ENCODE measurements around the gene HEXIM2. TPM values are rescaled to one million over a fixed set of nuclear protein-coding genes. Genes with fewer than 3 reads are reported as not detected.
"Not testable (repeated sequence)": the region's sequence is repeated elsewhere in the genome, so short reads cannot be mapped to it uniquely, and the experiment has no call there.

Gene HEXIM2
- total RNA-seq, 1 experiment from 2014 or later, result 19.9 TPM

DNA sequence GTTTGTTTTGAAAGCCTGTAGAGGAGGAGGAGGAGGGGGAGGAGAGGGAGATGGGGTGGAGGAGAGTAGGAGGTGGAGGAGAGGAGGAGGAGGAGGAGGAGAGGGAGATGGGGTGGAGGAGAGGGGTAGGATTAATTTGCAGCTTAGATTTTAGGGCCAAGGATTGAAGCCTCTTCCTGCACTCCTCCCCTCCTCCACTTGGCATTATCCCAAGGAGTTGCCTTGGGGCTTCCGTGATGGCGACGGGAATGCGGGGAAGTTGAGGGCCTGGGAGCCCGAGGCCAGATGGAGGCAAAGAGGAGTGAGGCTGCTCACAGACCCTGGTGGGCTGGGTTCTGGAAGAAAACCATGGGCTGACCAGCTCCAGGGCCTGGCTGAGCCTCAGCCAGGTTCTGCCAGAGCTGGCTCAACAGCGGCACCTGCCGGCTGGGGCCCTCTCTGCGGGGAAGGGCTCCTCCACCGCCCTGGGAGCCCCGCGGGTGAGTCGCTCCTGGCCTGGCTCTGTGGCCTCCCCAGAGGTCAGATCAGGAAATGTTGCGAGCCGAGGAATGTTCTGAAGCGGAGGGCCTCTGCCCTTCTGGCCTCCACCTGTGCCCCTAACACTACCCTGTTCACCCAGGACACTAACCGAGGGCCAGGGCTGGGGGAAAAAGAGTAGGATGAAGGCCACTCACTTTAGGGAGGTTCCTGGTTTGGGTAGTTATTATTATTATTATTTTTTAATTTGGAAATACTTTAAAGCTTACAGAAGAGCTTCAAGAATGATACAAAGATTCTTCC is 36.1 kb downstream of the HEXIM2 start:
- no peaks in the 10 kb centered on the region for H3K36me3 ChIP-seq (ENCODE audit: low read depth, low read length)
- H3K4me2 ChIP-seq (ENCODE audit: low read length), result peak overlapping the region; percentile 65
- no TSS peak for BruUV-seq (replicated peaks)
- no peaks in the 10 kb centered on the region for H3K9me3 ChIP-seq (ENCODE audit: low read length)
- peak; percentile 99 for DNase-seq
- H3F3A ChIP-seq (ENCODE audit: low read length, unreplicated experiment), result no peaks in the 10 kb centered on the region
- TF ChIP-seq, protein P1, sequence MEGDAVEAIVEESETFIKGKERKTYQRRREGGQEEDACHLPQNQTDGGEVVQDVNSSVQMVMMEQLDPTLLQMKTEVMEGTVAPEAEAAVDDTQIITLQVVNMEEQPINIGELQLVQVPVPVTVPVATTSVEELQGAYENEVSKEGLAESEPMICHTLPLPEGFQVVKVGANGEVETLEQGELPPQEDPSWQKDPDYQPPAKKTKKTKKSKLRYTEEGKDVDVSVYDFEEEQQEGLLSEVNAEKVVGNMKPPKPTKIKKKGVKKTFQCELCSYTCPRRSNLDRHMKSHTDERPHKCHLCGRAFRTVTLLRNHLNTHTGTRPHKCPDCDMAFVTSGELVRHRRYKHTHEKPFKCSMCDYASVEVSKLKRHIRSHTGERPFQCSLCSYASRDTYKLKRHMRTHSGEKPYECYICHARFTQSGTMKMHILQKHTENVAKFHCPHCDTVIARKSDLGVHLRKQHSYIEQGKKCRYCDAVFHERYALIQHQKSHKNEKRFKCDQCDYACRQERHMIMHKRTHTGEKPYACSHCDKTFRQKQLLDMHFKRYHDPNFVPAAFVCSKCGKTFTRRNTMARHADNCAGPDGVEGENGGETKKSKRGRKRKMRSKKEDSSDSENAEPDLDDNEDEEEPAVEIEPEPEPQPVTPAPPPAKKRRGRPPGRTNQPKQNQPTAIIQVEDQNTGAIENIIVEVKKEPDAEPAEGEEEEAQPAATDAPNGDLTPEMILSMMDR (conservative IDR thresholded peaks at IDR 0.05; ENCODE audit: low read depth, low read length), result peak; percentile 100
- no peak for TF ChIP-seq EZH2 (IDR thresholded peaks at IDR 0.05; ENCODE audit: low read length, unreplicated experiment)
- no peaks in the 10 kb centered on the region for H3K27me3 ChIP-seq (ENCODE audit: low read length)
- ChIA-PET POLR2A (ENCODE audit: unreplicated experiment) (interaction anchor here (0.6 to 2.0 kb wide), 7 partner anchors 22 to 63 kb away, joined by 4 to 22 read pairs (median 5); partner anchors contain the start of genes ACBD4 and HEXIM1), CTCF (interaction anchor here (0.5 to 2.5 kb wide), 14 partner anchors 14 to 227 kb away, joined by 3 to 175 read pairs (median 8); partner anchors contain the start of genes ACBD4, HEXIM1 and HEXIM2)
- H2AFZ ChIP-seq (ENCODE audit: low read length), result peak overlapping the region; percentile 68
- no peaks in the 10 kb centered on the region for H3K79me2 ChIP-seq (ENCODE audit: low read length)
- H3K27ac ChIP-seq (ENCODE audit: low read length), result no peak overlapping the region
- peak; percentile 99 for ATAC-seq
- H3K4me3 ChIP-seq (ENCODE audit: low read length), result peak overlapping the region; percentile 8; the same call in 1 of the 2 replicates
- no peak overlapping the region for H3K9ac ChIP-seq (ENCODE audit: low read length)
- intact Hi-C loops (cut with micrococcal nuclease), result loop anchor here (1.0 kb wide), 2 partner anchors 49 to 62 kb away; partner anchors contain the start of genes ACBD4 and HEXIM1
- no peaks in the 10 kb centered on the region for H4K20me1 ChIP-seq (ENCODE audit: low read length)
- no peaks in the 10 kb centered on the region for H3K9me2 ChIP-seq (replicated peaks; ENCODE audit: low read length)
- H3K4me1 ChIP-seq (ENCODE audit: insufficient read depth, low read length), result peaks cover 16% of the 10 kb centered on the region

DNA sequence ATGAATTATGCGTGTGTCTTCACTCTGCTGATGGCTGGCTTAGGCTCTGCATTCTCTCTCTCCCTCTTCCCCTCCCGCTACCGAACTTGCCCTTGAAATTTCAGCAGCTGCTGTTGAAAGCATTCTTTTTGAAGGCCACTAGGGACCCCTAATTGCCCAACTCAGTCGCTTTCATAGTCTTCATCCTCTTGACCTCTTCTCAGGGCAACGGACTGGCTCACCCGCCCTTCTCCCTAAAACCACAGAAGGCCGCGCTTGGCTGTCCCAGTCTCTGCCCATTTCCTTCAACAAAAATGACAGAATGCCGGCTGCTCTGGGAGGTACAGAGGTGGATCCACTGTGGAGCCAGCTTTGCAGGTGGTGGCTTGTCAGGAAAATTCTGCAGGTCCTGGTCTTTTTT is 39.0 kb downstream of the HEXIM2 start:
- Histone ChIP-seq H3K4me1 (ENCODE audit: insufficient read depth, low read length) (peaks cover 16% of the 10 kb centered on the region), H3K9me2 (replicated peaks; ENCODE audit: low read length) (no peaks in the 10 kb centered on the region), H3K4me2 (ENCODE audit: low read length) (no peak overlapping the region), H3K36me3 (ENCODE audit: low read depth, low read length) (no peaks in the 10 kb centered on the region), H3K27ac (ENCODE audit: low read length) (no peak overlapping the region), H3F3A (ENCODE audit: low read length, unreplicated experiment) (no peaks in the 10 kb centered on the region), H3K9me3 (ENCODE audit: low read length) (no peaks in the 10 kb centered on the region), H2AFZ (ENCODE audit: low read length) (no peak overlapping the region), H3K79me2 (ENCODE audit: low read length) (no peaks in the 10 kb centered on the region), H3K4me3 (ENCODE audit: low read length) (no peak overlapping the region), H4K20me1 (ENCODE audit: low read length) (no peaks in the 10 kb centered on the region), H3K9ac (ENCODE audit: low read length) (no peak overlapping the region), H3K27me3 (ENCODE audit: low read length) (no peaks in the 10 kb centered on the region)
- BruUV-seq (replicated peaks), result no TSS peak
- intact Hi-C loops (cut with micrococcal nuclease), result no loop called here
- CTCF ChIA-PET, result interaction anchor here (0.6 to 1.1 kb wide), 3 partner anchors 49 to 65 kb away, joined by 3 to 5 read pairs (median 3); partner anchors contain the start of genes ACBD4 and HEXIM1
- TF ChIP-seq EZH2 (IDR thresholded peaks at IDR 0.05; ENCODE audit: low read length, unreplicated experiment) (no peak), EZH2phosphoT487 (IDR thresholded peaks at IDR 0.05; ENCODE audit: borderline replicate concordance, low read length) (no peak)
- TF ChIP-seq, protein P1 (conservative IDR thresholded peaks at IDR 0.05; ENCODE audit: low read depth, low read length), result no peak
- ATAC-seq (no peak), DNase-seq (no peak)
- POLR2A ChIA-PET (ENCODE audit: unreplicated experiment), result no interaction called here

DNA sequence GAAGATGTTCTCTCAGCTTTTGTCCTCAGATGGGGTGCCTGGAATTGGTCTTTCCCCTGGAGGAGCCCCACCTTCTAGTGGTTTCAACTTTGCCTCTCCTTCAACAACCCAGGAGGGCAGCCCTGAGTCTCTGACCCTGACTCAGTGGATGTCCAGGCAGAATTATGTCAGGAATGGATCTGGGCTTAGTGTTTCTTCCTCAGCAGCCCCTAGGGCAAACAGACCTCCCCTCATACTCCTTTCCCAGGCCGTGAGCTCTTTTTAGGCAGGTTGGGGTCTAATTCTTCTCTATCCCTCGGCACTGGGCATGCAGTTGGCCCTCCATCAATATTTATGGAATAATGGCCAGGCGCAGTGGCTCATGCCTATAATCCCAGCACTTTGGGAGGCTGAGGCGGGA is 39.8 kb downstream of the HEXIM2 start:
- Histone ChIP-seq H3K9me3 (ENCODE audit: low read length) (no peaks in the 10 kb centered on the region), H3K27ac (ENCODE audit: low read length) (no peak overlapping the region), H3K79me2 (ENCODE audit: low read length) (no peaks in the 10 kb centered on the region), H3K9ac (ENCODE audit: low read length) (no peak overlapping the region), H4K20me1 (ENCODE audit: low read length) (no peaks in the 10 kb centered on the region), H3K4me2 (ENCODE audit: low read length) (no peak overlapping the region), H2AFZ (ENCODE audit: low read length) (no peak overlapping the region), H3K4me3 (ENCODE audit: low read length) (no peak overlapping the region), H3K27me3 (ENCODE audit: low read length) (no peaks in the 10 kb centered on the region), H3F3A (ENCODE audit: low read length, unreplicated experiment) (no peaks in the 10 kb centered on the region), H3K9me2 (replicated peaks; ENCODE audit: low read length) (no peaks in the 10 kb centered on the region), H3K4me1 (ENCODE audit: insufficient read depth, low read length) (peaks cover 16% of the 10 kb centered on the region), H3K36me3 (ENCODE audit: low read depth, low read length) (no peaks in the 10 kb centered on the region)
- intact Hi-C loops (cut with micrococcal nuclease), result no loop called here
- CTCF ChIA-PET, result interaction anchor here (0.8 to 1.1 kb wide), 2 partner anchors 53 to 66 kb away, joined by 3 read pairs; partner anchors contain the start of genes ACBD4 and HEXIM1
- TF ChIP-seq EZH2phosphoT487 (IDR thresholded peaks at IDR 0.05; ENCODE audit: borderline replicate concordance, low read length) (no peak), EZH2 (IDR thresholded peaks at IDR 0.05; ENCODE audit: low read length, unreplicated experiment) (no peak)
- TF ChIP-seq, protein P1 (conservative IDR thresholded peaks at IDR 0.05; ENCODE audit: low read depth, low read length), result no peak
- no TSS peak for BruUV-seq (replicated peaks)
- DNase-seq (no peak), ATAC-seq (no peak)
- POLR2A ChIA-PET (ENCODE audit: unreplicated experiment), result no interaction called here

DNA sequence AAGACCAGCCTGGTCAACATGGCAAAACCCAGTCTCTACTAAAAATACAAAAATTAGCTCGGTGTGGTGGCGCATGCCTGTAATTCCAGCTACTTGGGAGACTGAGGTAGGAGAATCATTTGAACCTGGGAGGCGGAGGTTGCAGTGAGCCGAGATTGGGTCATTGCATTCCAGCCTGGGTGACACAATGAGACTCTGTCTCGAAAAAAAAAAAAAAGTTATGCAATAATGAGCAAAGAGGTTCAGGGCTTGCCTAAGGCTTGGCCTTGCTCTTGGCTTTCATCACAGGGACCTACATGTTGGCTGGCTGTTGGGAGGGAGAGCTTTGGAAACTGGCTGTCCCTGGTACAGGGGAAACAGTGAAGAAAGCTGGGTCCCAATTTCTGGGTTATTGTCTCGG is 40.2 kb downstream of the HEXIM2 start:
- H3K27me3 ChIP-seq (ENCODE audit: low read length); H3K9ac ChIP-seq (ENCODE audit: low read length); H3K4me2 ChIP-seq (ENCODE audit: low read length); H2AFZ ChIP-seq (ENCODE audit: low read length); H3F3A ChIP-seq (ENCODE audit: low read length, unreplicated experiment); H3K9me2 ChIP-seq (replicated peaks; ENCODE audit: low read length); intact Hi-C loops (cut with micrococcal nuclease); DNase-seq; POLR2A ChIA-PET (ENCODE audit: unreplicated experiment); BruUV-seq (replicated peaks); H3K27ac ChIP-seq (ENCODE audit: low read length); H3K9me3 ChIP-seq (ENCODE audit: low read length); H4K20me1 ChIP-seq (ENCODE audit: low read length); H3K36me3 ChIP-seq (ENCODE audit: low read depth, low read length); ATAC-seq; H3K79me2 ChIP-seq (ENCODE audit: low read length); H3K4me3 ChIP-seq (ENCODE audit: low read length): not testable (repeated sequence)
- H3K4me1 ChIP-seq (ENCODE audit: insufficient read depth, low read length), result peaks cover 14% of the 10 kb centered on the region
- CTCF ChIA-PET, result interaction anchor here (1.1 kb wide), 1 partner anchor 66 kb away, joined by 3 read pairs; the partner anchor contains the start of gene ACBD4

Data from PC-3 (cell line).